SU-DHL-6 (cell line): ENCODE results near the gene LRRC56.

ENCODE experiments used
- H2AFZ ChIP-seq: fragments of 200-600 bp; sonication (generic); 2 replicates; pipeline ENCODE4 v1.6.1; 2014; ENCODE audit warnings: low read depth, mild to moderate bottlenecking, moderate library complexity, mixed read lengths, antibody characterized with exemption, low read length; ENCODE audit not compliant: severe bottlenecking
- H3F3A ChIP-seq: fragments of 200-600 bp; shearing (Covaris generic); 2 replicates; pipeline ENCODE4 v1.6.0; 2016; ENCODE audit warnings: antibody characterized with exemption, mild to moderate bottlenecking; ENCODE audit not compliant: insufficient read depth
- H3K27ac ChIP-seq: fragments of 200-600 bp; sonication (generic); 2 replicates; pipeline ENCODE4 v1.5.1; 2016; ENCODE audit warnings: low read depth, mild to moderate bottlenecking, low read length, moderate library complexity, mixed read lengths
- H3K27me3 ChIP-seq: fragments of 200-600 bp; sonication (generic), shearing (Covaris generic); 2 replicates; pipeline ENCODE4 v1.6.0; 2014; ENCODE audit warnings: mild to moderate bottlenecking, low read length
- H3K36me3 ChIP-seq: fragments of 200-600 bp; sonication (generic); 2 replicates; pipeline ENCODE4 v1.6.1; 2014; ENCODE audit warnings: mild to moderate bottlenecking, low read length, mixed read lengths
- H3K4me2 ChIP-seq: fragments of 300-600, 200-600 bp; shearing (Covaris generic), sonication (generic); 2 replicates; pipeline ENCODE4 v1.6.0; 2014; ENCODE audit warnings: low read length, low read depth, mild to moderate bottlenecking; ENCODE audit not compliant: poor library complexity, severe bottlenecking
- H3K4me3 ChIP-seq: fragments of 200-600 bp; sonication (generic); 2 replicates; pipeline ENCODE4 v1.5.1; 2014; ENCODE audit warnings: antibody characterized with exemption, low read length, mild to moderate bottlenecking, mixed read lengths; ENCODE audit not compliant: insufficient read depth, poor library complexity, severe bottlenecking
- H3K79me2 ChIP-seq: fragments of 200-600 bp; sonication (generic); 2 replicates; pipeline ENCODE4 v1.6.1; 2014; ENCODE audit warnings: mild to moderate bottlenecking, low read length, moderate library complexity; ENCODE audit not compliant: insufficient read depth
- H3K9ac ChIP-seq: fragments of 200-600 bp; sonication (generic); 2 replicates; pipeline ENCODE4 v1.7.0; 2014; ENCODE audit warnings: mild to moderate bottlenecking, low read length
- H3K9me2 ChIP-seq: fragments of 200-600 bp; sonication (generic); replicated peaks from 2 replicates; pipeline ENCODE4 v1.6.1; 2014; ENCODE audit warnings: low read length; ENCODE audit not compliant: insufficient read depth
- H3K9me3 ChIP-seq: fragments of 200-600 bp; sonication (generic); 2 replicates; pipeline ENCODE4 v1.6.1; 2014; ENCODE audit warnings: low read length, mixed read lengths; ENCODE audit not compliant: insufficient read depth
- H4K20me1 ChIP-seq: fragments of 200-600 bp; sonication (generic); 2 replicates; pipeline ENCODE4 v1.6.1; 2014; ENCODE audit warnings: low read depth, mild to moderate bottlenecking, antibody characterized with exemption, low read length, moderate library complexity, mixed read lengths
- CTCF ChIP-seq: fragments of 200-600 bp; sonication (generic); IDR thresholded peaks from one replicate; pipeline ENCODE4 v1.5.1; 2017; ENCODE audit warnings: antibody characterized with exemption, mild to moderate bottlenecking, low read length, moderate library complexity; ENCODE audit not compliant: insufficient read depth, poor library complexity, severe bottlenecking
- EZH2phosphoT487 ChIP-seq: fragments of 200-600 bp; sonication (generic), shearing (Covaris generic); conservative IDR thresholded peaks from 2 replicates; pipeline ENCODE4 v1.6.1; 2018; ENCODE audit warnings: mild to moderate bottlenecking, antibody characterized with exemption, low read length, moderate library complexity, mixed read lengths

Gene LRRC56

GRCh38 chr11:537622-538430 is 499 bp downstream of the LRRC56 start:
- H3K9ac ChIP-seq: peak overlapping the region; percentile 62

GRCh38 chr11:538431-539051 is 1.2 kb downstream of the LRRC56 start:
- Histone ChIP-seq H3F3A (peaks cover 11% of the 10 kb centered on the region), H3K79me2 (peaks cover 12% of the 10 kb centered on the region), H3K4me3 (no peak overlapping the region), H3K27ac (no peak overlapping the region), H2AFZ (no peak overlapping the region), H3K9ac (no peak overlapping the region), H3K36me3 (no peaks in the 10 kb centered on the region), H3K9me3 (no peaks in the 10 kb centered on the region), H3K4me2 (no peak overlapping the region), H3K27me3 (no peaks in the 10 kb centered on the region), H4K20me1 (no peaks in the 10 kb centered on the region), H3K9me2 (no peaks in the 10 kb centered on the region)
- TF ChIP-seq EZH2phosphoT487 (no peak), CTCF (no peak)

More at GRCh38 chr11:537622-538430, 499 bp downstream of the LRRC56 start:
- Histone ChIP-seq H3K27me3 (no peaks in the 10 kb centered on the region), H3F3A (peaks cover 11% of the 10 kb centered on the region), H4K20me1 (no peaks in the 10 kb centered on the region), H3K4me3 (peak overlapping the region; percentile 29), H3K4me2 (peak overlapping the region; percentile 73), H3K79me2 (peaks cover 12% of the 10 kb centered on the region), H3K36me3 (no peaks in the 10 kb centered on the region), H3K9me2 (no peaks in the 10 kb centered on the region), H3K9me3 (no peaks in the 10 kb centered on the region), H2AFZ (peak overlapping the region; percentile 15), H3K27ac (no peak overlapping the region)
- TF ChIP-seq EZH2phosphoT487 (no peak), CTCF (no peak)

- H4K20me1 ChIP-seq: no peaks in the 10 kb centered on the region
- no peak for TF ChIP-seq CTCF
- no peak for TF ChIP-seq EZH2phosphoT487
- H3K27ac ChIP-seq: no peak overlapping the region
- H3K4me3 ChIP-seq: no peak overlapping the region
- H3F3A ChIP-seq: peaks cover 11% of the 10 kb centered on the region
- H3K9me2 ChIP-seq: no peaks in the 10 kb centered on the region
- no peaks in the 10 kb centered on the region for H3K27me3 ChIP-seq
- H3K79me2 ChIP-seq: no peaks in the 10 kb centered on the region
- no peaks in the 10 kb centered on the region for H3K36me3 ChIP-seq
- H2AFZ ChIP-seq: no peak overlapping the region
- no peak overlapping the region for H3K4me2 ChIP-seq
- H3K9ac ChIP-seq: no peak overlapping the region
- no peaks in the 10 kb centered on the region for H3K9me3 ChIP-seq
Observed at GRCh38 chr11:539971-540481, 2.7 kb downstream of the LRRC56 start.
